ENCODE measurements around the gene LNX1.
"Not testable (repeated sequence)": the region's sequence is repeated elsewhere in the genome, so short reads cannot be mapped to it uniquely, and the experiment has no call there.

The LNX1 gene

GRCh38 chr4:53424280-53424679, 167.0 kb downstream of the LNX1 start:
- H3K27ac ChIP-seq = no peak overlapping the region
- H3K4me3 ChIP-seq = no peak overlapping the region
- DNase-seq (ENCODE audit: low spot score) = no peak
- TF ChIP-seq CTCF (IDR thresholded peaks at IDR 0.05) = no peak

- Histone ChIP-seq H3K27ac (no peak overlapping the region), H3K4me3 (no peak overlapping the region)
- TF ChIP-seq CTCF (IDR thresholded peaks at IDR 0.05) = no peak
- DNase-seq (ENCODE audit: low spot score) = no peak
Observed at GRCh38 chr4:53422367-53422766, 168.9 kb downstream of the LNX1 start.

- Histone ChIP-seq H3K27ac (no peak overlapping the region), H3K4me3 (no peak overlapping the region)
- no peak for DNase-seq (ENCODE audit: low spot score)
- TF ChIP-seq CTCF (IDR thresholded peaks at IDR 0.05) = no peak
Observed at GRCh38 chr4:53421791-53422190, 169.5 kb downstream of the LNX1 start.

DNA sequence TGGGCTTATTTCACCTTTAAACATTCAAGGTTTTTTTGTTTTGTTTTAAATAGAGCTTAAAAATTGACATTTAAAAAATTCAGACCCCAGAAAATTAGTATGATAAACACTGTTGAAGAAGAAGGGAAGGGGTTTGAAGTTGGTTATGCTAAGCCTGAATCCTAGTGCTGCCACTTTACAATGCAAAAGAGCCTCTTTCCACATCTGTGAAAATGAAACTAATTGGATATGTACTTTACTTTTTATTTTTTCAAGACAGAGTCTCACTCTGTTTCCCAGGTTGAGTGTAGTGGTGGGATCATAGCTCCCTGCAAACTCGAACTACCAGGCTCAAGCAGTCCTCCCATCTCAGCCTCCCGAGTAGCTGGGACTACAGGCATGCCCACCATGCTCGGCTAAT, 172.1 kb downstream of the LNX1 start:
- no peak overlapping the region for H3K4me3 ChIP-seq
- DNase-seq (ENCODE audit: low spot score) = no peak
- H3K27ac ChIP-seq = no peak overlapping the region
- TF ChIP-seq CTCF (IDR thresholded peaks at IDR 0.05) = no peak

GRCh38 chr4:53409479-53409878, 181.8 kb downstream of the LNX1 start:
- not testable (repeated sequence) for H3K4me3 ChIP-seq

More at GRCh38 chr4:53409479-53409878, 181.8 kb downstream of the LNX1 start:
- H3K27ac ChIP-seq; DNase-seq (ENCODE audit: low spot score): not testable (repeated sequence)

Measured in coronary artery (tissue), 2 donors.